Hepatic stellate cell (primary cell): ENCODE data around the gene SCGB1D1.
A peak's percentile ranks its signal among the peaks of the same experiment; 100 is the strongest.
"Not testable (repeated sequence)": the region's sequence is repeated elsewhere in the genome, so short reads cannot be mapped to it uniquely, and the experiment has no call there.

Experiments
- DNase-seq: peaks from one replicate; pipeline ENCODE4 v3.0.0; 2011; ENCODE audit warnings: low spot score

Gene SCGB1D1

GRCh38 chr11:62166371-62166770 is 23.6 kb upstream of the SCGB1D1 start:
- DNase-seq = no peak

DNA sequence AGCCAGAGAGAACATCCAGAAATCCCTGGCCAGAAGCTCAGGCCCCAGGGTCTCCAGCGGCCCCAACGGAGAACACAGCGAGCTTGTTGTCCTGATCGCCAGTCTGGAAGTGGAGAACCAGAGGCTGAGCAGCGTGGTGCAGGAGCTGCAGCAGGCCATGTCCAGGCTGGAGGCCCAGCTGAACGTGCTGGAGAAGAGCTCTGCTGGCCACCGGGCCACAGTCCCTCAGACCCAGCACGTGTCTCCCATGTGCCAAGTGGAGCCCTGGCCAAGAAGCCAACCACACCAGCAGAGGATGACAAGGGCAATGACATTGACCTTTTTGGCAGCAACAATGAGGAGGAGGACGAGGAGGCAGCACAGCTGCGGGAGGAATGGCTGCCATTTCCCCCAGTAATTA is 20.6 kb upstream of the SCGB1D1 start:
- DNase-seq = no peak

DNA sequence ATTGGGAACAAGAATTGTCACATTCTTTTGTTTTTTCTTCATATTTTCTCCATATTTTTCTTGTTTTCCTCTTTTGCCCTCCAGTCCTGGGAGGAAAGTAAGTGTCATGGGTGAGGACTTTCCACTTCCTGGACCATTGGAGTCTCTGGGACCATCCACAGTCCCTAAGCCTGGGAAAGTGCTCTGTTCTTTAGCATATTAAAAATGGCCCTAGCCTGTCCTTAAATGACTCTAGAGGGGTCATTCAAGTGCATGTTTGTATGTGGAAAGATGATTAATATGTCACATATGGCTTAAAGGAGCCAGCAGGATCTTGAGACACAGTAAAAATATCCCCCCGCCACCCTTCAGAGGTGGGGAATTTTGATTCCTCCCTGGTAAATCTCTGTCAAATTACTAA is 20.1 kb upstream of the SCGB1D1 start:
- DNase-seq = no peak

GRCh38 chr11:62171261-62171723 is 18.7 kb upstream of the SCGB1D1 start:
- peak; percentile 27 for DNase-seq

DNA sequence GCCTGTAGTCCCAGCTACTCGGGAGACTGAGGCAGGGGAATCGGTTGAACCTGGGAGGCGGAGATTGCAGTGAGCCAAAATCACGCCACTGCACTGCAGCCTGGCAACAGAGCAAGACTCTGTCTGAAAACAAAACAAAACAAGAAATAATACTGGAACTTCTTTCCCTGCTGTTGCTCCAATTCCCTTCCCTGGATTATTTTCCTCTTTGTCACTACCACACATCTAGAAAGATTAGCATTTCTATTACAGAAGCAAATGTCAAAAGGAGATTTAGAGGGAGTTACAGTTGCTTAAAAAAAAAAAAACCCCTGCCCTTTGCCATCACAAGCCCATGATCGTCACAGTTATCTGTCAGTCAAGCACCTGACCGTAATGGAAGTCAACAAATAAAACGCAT is 17.7 kb upstream of the SCGB1D1 start:
- no peak for DNase-seq

GRCh38 chr11:62176766-62177165 is 13.2 kb upstream of the SCGB1D1 start:
- no peak for DNase-seq

- DNase-seq = no peak
These were observed 10.0 kb upstream of the SCGB1D1 start for GRCh38 chr11:62179995-62180394.

DNA sequence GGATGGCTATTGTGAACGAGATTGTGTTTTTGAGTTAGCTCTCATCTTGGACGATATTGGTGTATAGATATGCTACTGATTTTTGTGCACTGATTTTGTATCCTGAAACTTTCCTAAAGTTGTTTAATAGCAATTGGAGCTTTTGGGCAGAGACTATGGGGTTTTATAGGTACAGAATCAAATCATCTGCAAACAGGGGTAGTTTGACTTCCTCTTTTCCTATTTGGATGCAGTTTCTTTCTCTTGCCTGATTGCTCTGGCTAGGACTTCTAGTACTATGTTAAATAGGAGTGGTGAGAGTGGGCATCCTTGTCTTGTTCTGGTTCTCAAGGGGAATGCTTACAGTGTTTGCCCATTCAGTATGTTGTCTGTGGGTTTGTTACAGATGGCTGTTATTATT is 8.9 kb upstream of the SCGB1D1 start:
- no peak for DNase-seq

DNA sequence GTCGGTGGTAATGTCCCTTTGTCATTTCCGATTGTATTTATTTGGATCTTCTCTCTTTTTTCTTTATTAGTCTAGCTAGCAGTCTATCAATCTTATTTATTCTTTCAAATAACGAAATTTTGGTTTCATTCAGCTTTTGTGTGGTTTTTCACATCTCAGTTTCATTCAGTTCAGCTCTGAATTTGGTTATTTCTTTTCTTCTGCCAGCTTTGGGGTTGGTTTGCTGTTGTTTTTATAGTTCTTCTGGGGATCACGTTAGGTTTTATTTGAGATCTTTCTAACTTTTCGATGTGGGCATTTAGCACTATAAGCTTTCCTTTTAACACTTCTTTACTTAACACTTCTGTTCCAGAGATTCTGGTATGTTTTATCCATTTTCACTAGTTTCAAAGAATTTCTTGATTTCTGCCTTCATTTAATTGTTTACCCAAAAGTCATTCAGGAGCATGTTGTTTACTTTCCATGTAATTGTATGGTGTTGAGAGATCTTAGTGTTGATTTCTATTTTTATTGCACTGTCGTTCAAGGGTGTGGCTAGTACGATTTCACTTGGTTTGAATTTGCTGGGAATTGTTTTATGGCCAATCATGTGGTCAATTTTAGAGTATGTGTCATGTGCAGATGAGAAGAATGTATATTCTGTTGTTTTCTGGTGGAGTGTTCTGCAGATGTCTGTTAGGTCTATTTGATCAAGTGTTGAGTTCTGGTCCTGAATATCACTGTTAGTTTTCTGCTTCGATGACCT is 7.7 kb upstream of the SCGB1D1 start:
- no peak for DNase-seq

DNA sequence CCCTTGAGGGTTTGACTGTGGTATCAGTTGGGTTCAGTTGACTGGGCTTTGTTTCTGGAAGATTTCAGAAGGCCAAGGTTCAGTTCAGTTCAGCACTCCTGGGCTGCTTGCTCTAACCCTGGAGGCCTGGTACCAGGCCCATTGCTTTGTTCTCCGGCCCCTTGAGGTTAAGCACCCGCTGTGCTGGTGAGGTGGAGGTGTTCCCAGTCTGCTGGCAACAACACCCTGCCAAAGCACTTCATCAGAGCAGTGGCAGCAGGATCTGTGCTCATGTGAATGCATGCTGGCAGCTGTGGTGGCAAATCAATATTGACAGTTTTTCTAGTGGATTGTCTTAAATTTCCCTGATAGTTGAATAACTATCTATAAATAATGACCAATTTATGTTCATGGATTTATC is 3.8 kb upstream of the SCGB1D1 start:
- no peak for DNase-seq

DNA sequence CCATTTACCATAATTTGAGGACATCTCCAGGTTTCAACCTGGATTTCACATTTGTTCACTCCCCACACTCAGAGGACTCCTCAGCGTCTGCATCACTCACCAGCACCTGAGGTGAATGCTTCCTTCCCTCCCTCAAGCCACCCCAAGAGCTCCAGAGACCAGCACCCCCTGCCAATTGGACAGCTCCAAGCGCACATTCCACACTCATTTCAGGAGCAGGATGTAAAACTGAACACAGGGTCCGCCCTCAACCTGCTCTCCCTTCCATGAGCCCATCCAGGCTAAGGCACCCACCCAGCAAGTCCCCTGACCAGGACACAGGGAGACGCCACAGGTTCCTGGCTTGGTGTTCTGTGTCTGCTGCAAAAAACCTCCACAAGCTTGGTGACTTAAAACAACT is 3.9 kb downstream of the SCGB1D1 start:
- no peak for DNase-seq

DNA sequence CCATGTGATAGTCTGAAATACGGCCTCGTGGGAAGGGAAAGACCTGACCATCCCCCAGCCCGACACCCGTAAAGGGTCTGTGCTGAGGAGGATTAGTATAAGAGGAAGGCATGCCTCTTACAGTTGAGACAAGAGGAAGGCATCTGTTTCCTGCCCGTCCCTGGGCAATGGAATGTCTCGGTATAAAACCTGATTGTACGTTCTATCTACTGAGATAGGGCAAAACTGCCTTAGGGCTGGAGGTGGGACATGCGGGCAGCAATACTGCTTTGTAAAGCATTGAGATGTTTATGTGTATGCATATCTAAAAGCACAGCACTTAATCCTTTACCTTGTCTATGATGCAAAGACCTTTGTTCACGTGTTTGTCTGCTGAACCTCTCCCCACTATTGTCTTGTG is 5.0 kb downstream of the SCGB1D1 start:
- DNase-seq = not testable (repeated sequence)

DNA sequence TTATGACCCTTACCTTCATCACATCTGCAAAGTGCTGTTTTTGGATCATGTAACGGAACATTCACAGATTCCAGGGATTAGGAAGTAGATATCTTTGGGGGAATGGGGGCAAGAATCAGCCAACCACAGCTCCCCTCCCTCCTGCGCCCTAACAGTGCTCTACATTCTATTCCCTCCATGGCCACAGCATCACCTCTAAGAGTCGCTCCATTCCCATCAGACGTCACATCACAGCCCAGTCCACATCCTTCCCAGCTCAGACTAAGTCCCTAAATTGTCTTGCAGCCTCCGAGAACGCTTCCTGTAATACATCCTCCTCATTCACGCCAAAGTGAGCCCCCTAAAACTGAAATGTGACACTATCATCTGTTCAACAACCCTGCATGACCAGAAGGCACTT is 5.9 kb downstream of the SCGB1D1 start:
- DNase-seq = no peak

DNA sequence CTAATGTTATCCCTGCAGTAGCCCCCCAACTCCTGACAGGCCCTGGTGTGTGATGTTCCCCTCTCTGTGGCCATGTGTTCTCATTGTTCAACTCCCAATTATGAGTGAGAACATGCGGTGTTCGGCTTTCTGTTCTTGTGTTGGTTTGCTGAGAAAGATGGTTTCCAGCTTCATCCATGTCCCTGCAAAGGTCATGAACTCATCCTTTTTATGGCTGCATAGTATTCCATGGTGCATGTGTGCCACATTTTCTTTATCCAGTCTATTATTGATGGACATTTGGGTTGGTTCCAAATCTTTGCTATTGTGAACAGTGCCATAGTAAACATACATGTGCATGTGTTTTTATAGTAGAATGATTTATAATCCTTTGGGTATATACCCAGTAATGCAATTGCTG is 7.4 kb downstream of the SCGB1D1 start:
- DNase-seq = not testable (repeated sequence)

DNA sequence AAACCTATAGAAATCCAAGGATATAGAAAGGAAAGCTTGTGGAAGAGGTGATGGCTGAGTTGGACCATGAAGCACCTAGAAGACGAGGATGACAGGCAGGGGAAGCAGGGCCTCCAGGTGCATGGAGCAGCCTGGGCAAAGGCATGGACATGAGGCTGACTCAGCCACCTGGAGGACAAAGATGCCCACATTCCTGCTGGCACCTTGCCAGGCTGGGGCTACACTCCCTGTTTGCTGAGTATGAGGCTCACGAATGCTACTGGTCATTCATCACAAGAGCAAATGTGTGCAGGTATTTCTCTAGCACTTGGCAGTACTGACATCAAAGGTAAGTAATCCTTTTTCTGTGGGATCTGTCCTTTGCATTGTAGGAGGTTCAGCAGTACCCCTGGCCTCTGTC is 11.4 kb downstream of the SCGB1D1 start:
- no peak for DNase-seq

GRCh38 chr11:62202910-62203309 is 12.9 kb downstream of the SCGB1D1 start:
- no peak for DNase-seq

DNA sequence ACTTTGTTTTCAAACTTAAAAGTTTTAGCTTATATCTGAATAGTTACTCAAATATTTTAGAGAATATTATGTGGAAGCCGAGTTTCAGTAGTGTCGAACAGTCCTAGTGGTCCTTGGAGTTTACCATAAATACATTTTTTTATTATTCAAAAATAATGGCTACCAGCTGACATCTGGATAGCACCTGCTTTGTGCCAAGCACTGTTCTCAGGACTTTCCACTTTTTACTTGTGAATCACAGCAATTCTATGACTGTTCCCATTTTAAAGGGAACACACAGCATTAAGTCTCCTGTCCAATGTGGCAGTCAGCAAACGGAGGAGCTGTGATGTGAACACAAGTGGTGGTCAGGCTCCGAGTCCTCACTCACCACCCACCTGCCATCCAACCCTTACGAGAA is 14.4 kb downstream of the SCGB1D1 start:
- DNase-seq = no peak

- DNase-seq = no peak
These were observed 15.4 kb downstream of the SCGB1D1 start for GRCh38 chr11:62205441-62205840.

DNA sequence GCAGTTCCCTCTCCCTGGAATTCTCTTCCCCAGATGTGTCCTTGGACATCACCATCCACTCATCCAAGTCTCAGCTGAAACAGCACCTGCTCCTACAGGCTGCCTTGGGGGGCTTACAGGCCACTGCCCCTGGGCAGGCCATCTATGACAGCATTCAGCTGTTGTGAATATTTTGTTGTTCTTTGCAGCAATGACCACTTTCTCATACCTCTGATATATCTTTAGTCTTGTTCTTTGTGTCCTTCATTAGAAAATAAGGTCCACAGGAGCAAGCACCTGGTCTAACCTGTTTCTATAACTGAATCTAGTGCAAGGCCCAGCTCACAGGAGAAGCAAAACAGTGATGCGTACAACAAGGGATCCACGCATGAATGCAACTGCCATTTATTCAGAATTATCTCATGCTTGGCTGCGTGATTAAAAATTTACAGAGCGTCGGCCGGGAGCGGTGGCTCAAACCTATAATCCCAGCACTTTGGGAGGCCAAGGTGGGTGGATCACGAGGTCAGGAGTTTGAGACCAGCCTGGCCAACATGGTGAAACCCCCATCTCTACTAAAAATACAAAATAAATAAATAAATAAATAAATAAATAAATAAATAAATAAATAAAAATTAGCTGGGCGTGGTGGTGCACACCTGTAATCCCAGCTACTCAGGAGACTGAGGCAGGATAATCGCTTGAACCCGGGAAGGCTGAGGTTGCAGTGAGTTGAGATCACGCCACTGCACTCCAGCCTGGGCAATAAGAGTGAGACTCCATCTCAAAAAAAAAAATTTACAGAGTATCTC is 16.5 kb downstream of the SCGB1D1 start:
- DNase-seq = not testable (repeated sequence)

- DNase-seq = no peak
These were observed 18.7 kb downstream of the SCGB1D1 start for GRCh38 chr11:62208785-62209144.

GRCh38 chr11:62217191-62217748 is 27.3 kb downstream of the SCGB1D1 start:
- DNase-seq = no peak

- DNase-seq = no peak
These were observed 31.5 kb downstream of the SCGB1D1 start for GRCh38 chr11:62221498-62221897.

DNA sequence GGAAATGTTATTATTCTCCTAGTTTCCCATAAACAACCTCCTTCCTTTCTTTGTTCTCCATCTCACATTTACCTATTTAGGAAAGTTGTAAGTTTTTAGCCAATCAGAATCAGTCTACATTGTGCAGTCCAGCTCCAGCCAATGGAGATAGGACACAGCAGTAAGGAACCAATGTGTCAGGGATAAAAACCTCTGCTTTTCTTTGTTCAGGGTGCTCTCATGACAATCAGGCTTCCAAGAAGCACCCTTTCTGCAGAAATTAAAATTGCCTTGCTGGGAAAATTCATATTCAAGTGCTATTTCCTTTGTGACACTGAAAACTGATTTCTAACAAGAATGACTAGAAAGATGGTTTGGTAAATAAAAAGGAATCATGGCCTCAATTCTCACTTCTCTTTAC is 33.1 kb downstream of the SCGB1D1 start:
- DNase-seq = no peak
